ENCODE measurements around the gene RBM20. TPM values are rescaled to one million over a fixed set of nuclear protein-coding genes. Genes with fewer than 3 reads are reported as not detected.

The RBM20 gene
- total RNA-seq, 1 experiment from 2014 or later: 0.17 TPM

GRCh38 chr10:110724937-110725336, 80.8 kb downstream of the RBM20 start:
- Histone ChIP-seq H4K91ac (ENCODE audit: insufficient read length, low read depth, low read length) (no peak overlapping the region), H3K9ac (ENCODE audit: extremely low read depth, insufficient read length, low read length) (no peak overlapping the region), H3K4ac (ENCODE audit: low read depth, low read length) (no peak overlapping the region), H3K27ac (ENCODE audit: insufficient read length, low read depth, low read length) (no peak overlapping the region), H2AK5ac (ENCODE audit: insufficient read length, low read length) (no peak overlapping the region), H3K14ac (ENCODE audit: insufficient read depth, low read length) (no peak overlapping the region), H4K5ac (ENCODE audit: insufficient read length, low read depth, low read length) (no peak overlapping the region), H3K4me1 (ENCODE audit: insufficient read depth, low read length) (no peaks in the 10 kb centered on the region; the same call in 1 of the 2 replicates), H3K9me3 (ENCODE audit: control insufficient read depth, low read depth, low read length) (no peaks in the 10 kb centered on the region), H2AFZ (ENCODE audit: low read length) (no peak overlapping the region), H2BK20ac (ENCODE audit: low read depth, low read length, poor library complexity, severe bottlenecking) (no peak overlapping the region), H3T11ph (ENCODE audit: low read length) (no peak overlapping the region), H3K4me2 (ENCODE audit: insufficient read depth, insufficient read length, low read length) (no peak overlapping the region), H2BK12ac (ENCODE audit: insufficient read length, low read depth, low read length) (no peak overlapping the region), H4K8ac (replicated peaks; ENCODE audit: insufficient read length, low read depth, low read length) (no peak overlapping the region), H4K20me1 (ENCODE audit: control insufficient read depth, insufficient read depth, insufficient read length) (no peaks in the 10 kb centered on the region), H3K79me1 (ENCODE audit: insufficient read depth, low read depth, low read length, poor library complexity, severe bottlenecking) (no peaks in the 10 kb centered on the region), H2BK120ac (ENCODE audit: low read depth, low read length, poor library complexity, severe bottlenecking) (no peak overlapping the region), H3K56ac (ENCODE audit: insufficient read length, low read depth, low read length) (no peak overlapping the region), H3K79me2 (ENCODE audit: insufficient read depth, low read length) (no peaks in the 10 kb centered on the region), H3K27me3 (ENCODE audit: insufficient read depth, low read length) (no peaks in the 10 kb centered on the region), H3K23ac (ENCODE audit: insufficient read length, low read depth, low read length) (no peak overlapping the region), H3K18ac (ENCODE audit: insufficient read length, low read depth, low read length) (no peak overlapping the region), H3K23me2 (ENCODE audit: insufficient read length, low read depth, low read length, poor library complexity, severe bottlenecking) (no peaks in the 10 kb centered on the region), H2BK5ac (ENCODE audit: insufficient read length, low read length) (no peak overlapping the region), H2BK15ac (ENCODE audit: low read depth, low read length) (no peak overlapping the region)
- no peaks in the 10 kb centered on the region for H3K9me3 Mint-ChIP-seq
- no peak for TF ChIP-seq CTCF (conservative IDR thresholded peaks at IDR 0.05)
- H3K27me3 Mint-ChIP-seq (ENCODE audit: low read depth): no peaks in the 10 kb centered on the region; the same call in none of the 2 replicates
- no CpG with 5 or more reads among the region's 4 CpGs for WGBS (ENCODE audit: extremely low coverage, insufficient read length, low lambda C conversion rate)
- no peak overlapping the region for H3K4me3 Mint-ChIP-seq
- DNase-seq: no peak
- H3K36me3 Mint-ChIP-seq (ENCODE audit: insufficient read depth in 1 of 3, low read depth in 3 of 3): no peaks in the 10 kb centered on the region
- H3K4me1 Mint-ChIP-seq: peaks cover 6 to 7% of the 10 kb centered on the region in 2 experiments
- no peak overlapping the region for H3K27ac Mint-ChIP-seq
